HL-60 (cell line): ENCODE measurements around the gene PTPN3.

Experiments used
- CTCF ChIP-seq: IDR thresholded peaks from one replicate; pipeline ENCODE4 v1.5.1; 2011; ENCODE audit warnings: low read length, control low read depth, inconsistent platforms; ENCODE audit not compliant: insufficient read depth
- POLR2AphosphoS5 ChIP-seq: IDR thresholded peaks from 2 replicates; pipeline ENCODE4 v1.6.1; 2012; ENCODE audit warnings: low read depth

- TF ChIP-seq CTCF (no peak), POLR2AphosphoS5 (no peak)
Observed at GRCh38 chr9:109478051-109478563, 20.0 kb downstream of the PTPN3 start.
